Adrenal gland (tissue), 12 donors: ENCODE measurements around the gene SPINT1. TPM values are rescaled to one million over a fixed set of nuclear protein-coding genes. Genes with fewer than 3 reads are reported as not detected.

ENCODE experiments used
- DNase-seq, 7 donors: peaks; one replicate each; pipeline ENCODE4 v3.0.0-alpha.2; 2019 to 2020
- H3K27ac ChIP-seq, 5 donors: fragments of 200-600 bp; sonication (generic) in 4 of 5; 1 replicate in 3 of 5; 2 replicates in 2 of 5; pipeline versions ENCODE4 v1.5.1 to v1.8.0; 2016 to 2020; ENCODE audit warnings: mild to moderate bottlenecking in 1 of 5
- H3K27me3 ChIP-seq: fragments of 200-600 bp; 2 replicates; pipeline ENCODE4 v1.8.0; 2021
- H3K36me3 ChIP-seq, 2 donors: fragments of 200-600 bp; replicated peaks in 1 of 2; 1 replicate in 1 of 2; 2 replicates in 1 of 2; pipeline versions ENCODE4 v1.5.1 to v1.8.0; 2018 to 2022
- H3K4me1 ChIP-seq, 2 donors: fragments of 200-600 bp; replicated peaks in 1 of 2; 1 replicate in 1 of 2; 2 replicates in 1 of 2; pipeline versions ENCODE4 v1.5.1 to v1.8.0; 2018 to 2021
- H3K4me3 ChIP-seq, 4 donors: fragments of 200-600 bp; sonication (generic) in 3 of 4; one replicate each; pipeline ENCODE4 v1.5.1; 2016 to 2018
- H3K9me3 ChIP-seq, 3 donors: fragments of 200-600 bp; sonication (generic) in 1 of 3; replicated peaks in 1 of 3; 1 replicate in 2 of 3; 2 replicates in 1 of 3; pipeline versions ENCODE4 v1.5.1 to v1.8.0; 2016 to 2021
- CTCF ChIP-seq, 6 experiments: fragments of 450-650 bp in 4 of 6; fragments of 200-600 bp in 2 of 6; sonication (generic) in 1 of 6; IDR thresholded peaks; 1 replicate in 5 of 6; 2 replicates in 1 of 6; pipeline versions ENCODE4 v1.5.1 to v1.8.0; 2016 to 2021; ENCODE audit warnings: antibody characterized with exemption in 6 of 6, mild to moderate bottlenecking in 2 of 6, moderate library complexity in 1 of 6
- POLR2A ChIP-seq, 2 donors: fragments of 450-650 bp; IDR thresholded peaks; one replicate each; pipeline ENCODE4 v1.6.1; 2017; ENCODE audit warnings: antibody characterized with exemption in 2 of 2, mild to moderate bottlenecking in 2 of 2, moderate library complexity in 1 of 2
- WGBS, 4 donors: extraction: QIAGEN DNeasy Blood & Tissue Kit in 2 of 4; methylation state at CpG; one replicate each; pipeline versions ENCODE4 v1.1.5 to v1.1.7; 2013 to 2017; 5-methylcytosine and 5-hydroxymethylcytosine counted together
- intact Hi-C, 2 donors: fragments of 100-400 bp; cut with DNase I; formaldehyde crosslinking; loops; one replicate each; pipeline versions ENCODE4 v1.14.1 to v1.15.0; 2022 to 2023
- polyA plus RNA-seq, 3 donors: library from polyadenylated mRNA; stranded (reverse); fragments of 200-250 nt in 2 of 3; fragments of 350-450 nt in 1 of 3; fragmentation: Illumina TruSeq in 1 of 3; extraction: RNeasy Lipid Tissue Mini Kit (QIAGEN cat#74804) in 1 of 3; gene quantifications; one replicate each; pipeline ENCODE4 v1.2.3, GENCODE V29; 2013 to 2014
- total RNA-seq, 9 donors: library from RNA; depleted of rRNA in 4 of 9; stranded (reverse); fragments of >200 nt in 4 of 9; fragments of 120-200 nt in 1 of 9; fragmentation: NEBNext Ultra II Directional in 1 of 9; extraction: Animal tissue kit (Norgen Biotek cat#: 25700) in 1 of 9; gene quantifications; one replicate each; pipeline versions ENCODE4 v1.1.0 to v1.2.4, GENCODE V29; 2013 to 2023
- donor health status: healthy with polysubstance abuse.
- donor health status: Bipolar disorder and iron deficiency.
- donor health status: DM: yes; HTN: yes; CAD: no.
- donor health status: DM: no; HTN: no; CAD: no.
- donor health status: DM: no; HTN: no; CAD: no.
- donor health status: DM: yes; HTN: yes; CAD: no.

SPINT1 gene
- total and polyA plus RNA-seq, 12 donors, result 0.17 to 5.1 (median 1.2) TPM

GRCh38 chr15:40863660-40864270, 19.9 kb downstream of the SPINT1 start:
- H3K9me3 ChIP-seq, result no peaks in the 10 kb centered on the region
- no peak overlapping the region for H3K4me3 ChIP-seq
- no peaks in the 10 kb centered on the region for H3K4me1 ChIP-seq
- TF ChIP-seq CTCF (IDR thresholded peaks at IDR 0.05) (no peak), POLR2A (IDR thresholded peaks at IDR 0.05) (no peak)
- H3K27ac ChIP-seq, result no peak overlapping the region
- no peaks in the 10 kb centered on the region for H3K27me3 ChIP-seq
- H3K36me3 ChIP-seq, result no peaks in the 10 kb centered on the region
- 46 to 68% (median 61%) methylated on average over 3 to 4 of the region's 4 CpGs for WGBS, 4 donors
- intact Hi-C loops, result no loop called here
- no peak for DNase-seq

GRCh38 chr15:40867199-40867598, 23.4 kb downstream of the SPINT1 start:
- no peak for DNase-seq
- no peaks in the 10 kb centered on the region for H3K4me1 ChIP-seq
- WGBS, 4 donors, result 86 to 94% (median 90%) methylated on average over 4 of the region's 4 CpGs
- no peaks in the 10 kb centered on the region for H3K27me3 ChIP-seq
- H3K27ac ChIP-seq, result no peak overlapping the region
- H3K36me3 ChIP-seq, result no peaks in the 10 kb centered on the region
- intact Hi-C loops, result no loop called here
- no peak overlapping the region for H3K4me3 ChIP-seq
- TF ChIP-seq POLR2A (IDR thresholded peaks at IDR 0.05), result no peak
- no peak for TF ChIP-seq CTCF (IDR thresholded peaks at IDR 0.05)
- H3K9me3 ChIP-seq, result no peaks in the 10 kb centered on the region

GRCh38 chr15:40869686-40870085, 25.8 kb downstream of the SPINT1 start:
- intact Hi-C loops, result no loop called here
- Histone ChIP-seq H3K4me1 (peaks cover 9 to 10% of the 10 kb centered on the region in 2 donors), H3K9me3 (no peaks in the 10 kb centered on the region), H3K27ac (no peak overlapping the region), H3K4me3 (no peak overlapping the region), H3K27me3 (no peaks in the 10 kb centered on the region), H3K36me3 (no peaks in the 10 kb centered on the region)
- no peak for DNase-seq
- TF ChIP-seq CTCF (IDR thresholded peaks at IDR 0.05) (no peak), POLR2A (IDR thresholded peaks at IDR 0.05) (no peak)
- WGBS, 4 donors, result 61 to 68% (median 65%) methylated on average over 4 to 5 of the region's 5 CpGs

- no peak for DNase-seq
- no peaks in the 10 kb centered on the region for H3K27me3 ChIP-seq
- TF ChIP-seq CTCF (IDR thresholded peaks at IDR 0.05), result no peak
- no peak for TF ChIP-seq POLR2A (IDR thresholded peaks at IDR 0.05)
- whole genome bisulfite sequencing, 4 donors, result 86 to 100% methylated on average over 1 of the region's 1 CpG; no CpG with 5 or more reads in 2 of the 4 donors
- peaks cover 9 to 10% of the 10 kb centered on the region in 2 donors for H3K4me1 ChIP-seq
- no peaks in the 10 kb centered on the region for H3K9me3 ChIP-seq
- H3K36me3 ChIP-seq, result no peaks in the 10 kb centered on the region
- no peak overlapping the region for H3K27ac ChIP-seq
- intact Hi-C loops, result no loop called here
- no peak overlapping the region for H3K4me3 ChIP-seq
Observed at GRCh38 chr15:40870716-40871115, 26.9 kb downstream of the SPINT1 start.
